Stimulated activated CD8-positive, alpha-beta memory T cell treated with anti-CD3 and anti-CD28 coated beads, Interleukin-4, amount 100 ng/mL, for 4 hours (primary cell): ENCODE data around the gene RUFY3.
"Not testable (repeated sequence)": the region's sequence is repeated elsewhere in the genome, so short reads cannot be mapped to it uniquely, and the experiment has no call there.

Experiments used
- DNase-seq, 2 donors: peaks; one replicate each; pipeline ENCODE4 v3.0.0-alpha.2; 2020; ENCODE audit warnings: low read depth in 2 of 2, low spot score in 1 of 2

Gene RUFY3

GRCh38 chr4:70839589-70840093 is 117.9 kb downstream of the RUFY3 start, which contains the start of gene GRSF1:
GRSF1 (minus strand) TSS chr4:70839890; CDS start chr4:70839827, 63 bp downstream.
- DNase-seq: peak; percentile 87 to 90

GRCh38 chr4:70840137-70840536 is 118.4 kb downstream of the RUFY3 start:
- DNase-seq: peak; percentile 24 to 43

- not testable (repeated sequence) for DNase-seq
Observed at GRCh38 chr4:70840631-70841030, 118.9 kb downstream of the RUFY3 start.

GRCh38 chr4:70841211-70841610 is 119.4 kb downstream of the RUFY3 start:
- DNase-seq: no peak

- no peak for DNase-seq
Observed at GRCh38 chr4:70841951-70842350, 120.2 kb downstream of the RUFY3 start.

- no peak for DNase-seq
Observed at GRCh38 chr4:70842761-70843435, 121.1 kb downstream of the RUFY3 start.

- no peak for DNase-seq
Observed at GRCh38 chr4:70844180-70844579, 122.4 kb downstream of the RUFY3 start.

- no peak for DNase-seq
Observed at GRCh38 chr4:70849291-70849690, 127.5 kb downstream of the RUFY3 start.

GRCh38 chr4:70855464-70855863 is 133.7 kb downstream of the RUFY3 start:
- no peak for DNase-seq
